ENCODE data around the gene HPS1. TPM values are rescaled to one million over a fixed set of nuclear protein-coding genes. Genes with fewer than 3 reads are reported as not detected.

The HPS1 gene
- total RNA-seq, 3 donors from 2014 or later (not counting 1 experiment from before 2014, with no cell fraction given) = 92.4 to 103 (median 102) TPM

- DNase-seq = no peak
- peaks cover 59% of the 10 kb centered on the region for H3K36me3 ChIP-seq (ENCODE audit: control insufficient read depth, insufficient read depth, low read length)
Observed at GRCh38 chr10:98436704-98437103, 10.0 kb downstream of the HPS1 start.

GRCh38 chr10:98435178-98435577, 11.6 kb downstream of the HPS1 start:
- Mint-ChIP-seq H3K27ac (peak overlapping the region in 1 of 2 donors; percentile 15), H3K4me3 (no peak overlapping the region), H3K36me3 (peaks cover 27% of the 10 kb centered on the region), H3K9me3 (peaks cover 0 to 2% of the 10 kb centered on the region in 2 donors), H3K27me3 (ENCODE audit: low read depth in 2 of 2) (no peaks in the 10 kb centered on the region), H3K4me1 (peaks cover 21 to 32% of the 10 kb centered on the region in 2 donors)
- no peak overlapping the region for H3K27ac ChIP-seq (ENCODE audit: low read length)
- no peaks in the 10 kb centered on the region for H3K4me1 ChIP-seq (ENCODE audit: control insufficient read depth, insufficient read depth, low read length)
- no peak for ATAC-seq
- no peak for DNase-seq
- no peaks in the 10 kb centered on the region for H3K27me3 ChIP-seq (ENCODE audit: control insufficient read depth, insufficient read depth, low read length)
- H3K36me3 ChIP-seq (ENCODE audit: control insufficient read depth, insufficient read depth, low read length) = peaks cover 69% of the 10 kb centered on the region
- no peak for TF ChIP-seq CTCF (IDR thresholded peaks at IDR 0.05)
- no peak overlapping the region for H3K4me3 ChIP-seq (ENCODE audit: low read length)
- H3K9me3 ChIP-seq (ENCODE audit: control insufficient read depth, insufficient read depth, low read length) = no peaks in the 10 kb centered on the region
- intact Hi-C loops (cut with micrococcal nuclease) = no loop called here
- 97% methylated on average over 12 of the region's 12 CpGs for WGBS (ENCODE audit: insufficient coverage)

More at GRCh38 chr10:98436704-98437103, 10.0 kb downstream of the HPS1 start:
- WGBS (ENCODE audit: insufficient coverage) = 99% methylated on average over 4 of the region's 4 CpGs
- H3K27ac Mint-ChIP-seq = peak overlapping the region in 1 of 2 donors; percentile 0
- peaks cover 0 to 2% of the 10 kb centered on the region in 2 donors for H3K9me3 Mint-ChIP-seq
- no peaks in the 10 kb centered on the region for H3K4me1 ChIP-seq (ENCODE audit: control insufficient read depth, insufficient read depth, low read length)
- H3K27ac ChIP-seq (ENCODE audit: low read length) = no peak overlapping the region
- H3K4me3 Mint-ChIP-seq = no peak overlapping the region
- peaks cover 13% of the 10 kb centered on the region for H3K36me3 Mint-ChIP-seq
- no peaks in the 10 kb centered on the region for H3K27me3 ChIP-seq (ENCODE audit: control insufficient read depth, insufficient read depth, low read length)
- no peaks in the 10 kb centered on the region for H3K9me3 ChIP-seq (ENCODE audit: control insufficient read depth, insufficient read depth, low read length)
- no peak for TF ChIP-seq CTCF (IDR thresholded peaks at IDR 0.05)
- no peak overlapping the region for H3K4me3 ChIP-seq (ENCODE audit: low read length)
- intact Hi-C loops (cut with micrococcal nuclease) = no loop called here
- no peak for ATAC-seq
- H3K4me1 Mint-ChIP-seq = peaks cover 30 to 41% of the 10 kb centered on the region in 2 donors
- H3K27me3 Mint-ChIP-seq (ENCODE audit: low read depth in 2 of 2) = no peaks in the 10 kb centered on the region

GRCh38 chr10:98433881-98434732, 12.6 kb downstream of the HPS1 start:
- peaks cover 27% of the 10 kb centered on the region for H3K36me3 Mint-ChIP-seq
- 97% methylated on average over 21 of the region's 21 CpGs for WGBS (ENCODE audit: insufficient coverage)
- TF ChIP-seq CTCF (IDR thresholded peaks at IDR 0.05) = no peak
- peaks cover 0 to 2% of the 10 kb centered on the region in 2 donors for H3K9me3 Mint-ChIP-seq
- no peak overlapping the region for H3K27ac Mint-ChIP-seq
- Histone ChIP-seq H3K9me3 (ENCODE audit: control insufficient read depth, insufficient read depth, low read length) (no peaks in the 10 kb centered on the region), H3K27me3 (ENCODE audit: control insufficient read depth, insufficient read depth, low read length) (no peaks in the 10 kb centered on the region), H3K27ac (ENCODE audit: low read length) (no peak overlapping the region), H3K4me1 (ENCODE audit: control insufficient read depth, insufficient read depth, low read length) (no peaks in the 10 kb centered on the region), H3K36me3 (ENCODE audit: control insufficient read depth, insufficient read depth, low read length) (peaks cover 77% of the 10 kb centered on the region), H3K4me3 (ENCODE audit: low read length) (no peak overlapping the region)
- H3K4me3 Mint-ChIP-seq = no peak overlapping the region
- no peak for ATAC-seq
- intact Hi-C loops (cut with micrococcal nuclease) = no loop called here
- no peaks in the 10 kb centered on the region for H3K27me3 Mint-ChIP-seq (ENCODE audit: low read depth in 2 of 2)
- DNase-seq = no peak
- H3K4me1 Mint-ChIP-seq = peaks cover 17 to 23% of the 10 kb centered on the region in 2 donors

All from natural killer cell (primary cell).